Liver (tissue), 3 donors: ENCODE data around the gene UNC79.

Experiments
- CTCF ChIP-seq: fragments of 150-350 bp; IDR thresholded peaks from 2 replicates; pipeline ENCODE4 v1.5.1; 2017; ENCODE audit warnings: improper control_type of control experiment, low read depth, low read length; ENCODE audit not compliant: missing input control
- RAD21 ChIP-seq, 2 donors: IDR thresholded peaks; 2 replicates each; pipeline ENCODE4 v1.6.1; 2016; ENCODE audit warnings: antibody characterized with exemption in 2 of 2, mild to moderate bottlenecking in 2 of 2
- TAF1 ChIP-seq: conservative IDR thresholded peaks from 2 replicates; pipeline ENCODE4 v1.6.1; 2016; ENCODE audit warnings: antibody characterized with exemption, mild to moderate bottlenecking
- donor health status: healthy.
- donor health status: healthy.

GRCh38 chr14:93606091-93606490, 175.4 kb downstream of the UNC79 start:
- TF ChIP-seq CTCF (no peak), TAF1 (no peak), RAD21 (IDR thresholded peaks at IDR 0.05) (no peak)
